Left renal cortex interstitium (tissue), 4 donors: Measurements from ENCODE around the gene CACNB3. TPM values are rescaled to one million over a fixed set of nuclear protein-coding genes. Genes with fewer than 3 reads are reported as not detected.
A peak's percentile ranks its signal among the peaks of the same experiment; 100 is the strongest.
"Not testable (repeated sequence)": the region's sequence is repeated elsewhere in the genome, so short reads cannot be mapped to it uniquely, and the experiment has no call there.

Experiments used
- DNase-seq, 4 donors: peaks; one replicate each; pipeline ENCODE4 v3.0.0-alpha.2; 2013; ENCODE audit warnings: low read depth in 4 of 4, low spot score in 2 of 4, missing footprints in 1 of 4
- polyA plus RNA-seq, 4 donors: library from polyadenylated mRNA; unstranded; fragments of 120-200 nt; gene quantifications; one replicate each; pipeline ENCODE4 v1.2.1, GENCODE V29; 2013; ENCODE audit not compliant: insufficient read length in 4 of 4

Gene CACNB3
- polyA plus RNA-seq, 4 donors, result 47.8 to 72.5 (median 58.4) TPM

DNA sequence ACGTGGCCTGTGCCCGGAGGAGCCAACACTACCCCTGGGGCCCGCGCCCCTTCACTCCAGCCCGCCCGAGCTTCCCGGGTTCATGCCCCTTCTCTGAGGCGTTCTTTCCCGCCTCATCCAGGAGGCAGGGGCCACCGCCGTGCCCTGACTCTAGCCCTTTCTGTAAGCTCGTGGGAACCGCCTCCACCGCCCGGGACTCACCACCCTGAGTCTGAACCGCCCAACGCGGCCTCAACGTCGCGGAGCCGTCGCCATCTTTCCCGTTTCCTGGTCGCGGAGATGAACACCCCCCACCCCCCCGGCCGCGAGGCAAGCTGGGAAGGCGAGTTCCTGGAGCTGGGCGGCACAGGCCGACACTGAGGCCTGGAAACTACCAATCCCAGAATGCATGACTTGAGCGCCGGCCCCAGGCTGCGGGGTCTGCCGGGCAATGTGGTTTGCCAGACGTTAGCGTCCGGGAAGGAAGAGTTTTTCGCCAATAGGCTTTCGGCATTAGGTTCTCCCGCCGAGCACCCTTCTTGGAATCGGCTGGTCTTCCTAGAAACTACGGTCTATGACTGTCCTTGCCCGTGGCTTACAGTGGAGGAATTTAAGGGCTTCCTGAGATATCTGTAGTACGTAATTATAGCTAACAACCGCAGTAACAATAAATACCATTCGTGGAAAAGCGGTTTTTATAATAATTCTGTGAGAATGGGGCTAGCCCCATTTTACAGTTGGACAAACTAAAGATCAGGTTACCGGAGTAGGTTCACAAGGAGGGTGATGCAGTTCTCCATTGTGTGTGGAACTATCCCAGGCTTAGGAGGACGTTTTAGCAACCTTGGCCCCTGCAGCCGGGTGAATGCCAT, 33.8 kb downstream of the CACNB3 start, which contains the start of gene DDX23:
Gene DDX23, minus strand, starts transcription at position 281 of the 851 bp plus-strand sequence. CDS start 6,381 bp downstream, outside the sequence.
- DNase-seq, result peak; percentile 75 to 93 (median 86)

DNA sequence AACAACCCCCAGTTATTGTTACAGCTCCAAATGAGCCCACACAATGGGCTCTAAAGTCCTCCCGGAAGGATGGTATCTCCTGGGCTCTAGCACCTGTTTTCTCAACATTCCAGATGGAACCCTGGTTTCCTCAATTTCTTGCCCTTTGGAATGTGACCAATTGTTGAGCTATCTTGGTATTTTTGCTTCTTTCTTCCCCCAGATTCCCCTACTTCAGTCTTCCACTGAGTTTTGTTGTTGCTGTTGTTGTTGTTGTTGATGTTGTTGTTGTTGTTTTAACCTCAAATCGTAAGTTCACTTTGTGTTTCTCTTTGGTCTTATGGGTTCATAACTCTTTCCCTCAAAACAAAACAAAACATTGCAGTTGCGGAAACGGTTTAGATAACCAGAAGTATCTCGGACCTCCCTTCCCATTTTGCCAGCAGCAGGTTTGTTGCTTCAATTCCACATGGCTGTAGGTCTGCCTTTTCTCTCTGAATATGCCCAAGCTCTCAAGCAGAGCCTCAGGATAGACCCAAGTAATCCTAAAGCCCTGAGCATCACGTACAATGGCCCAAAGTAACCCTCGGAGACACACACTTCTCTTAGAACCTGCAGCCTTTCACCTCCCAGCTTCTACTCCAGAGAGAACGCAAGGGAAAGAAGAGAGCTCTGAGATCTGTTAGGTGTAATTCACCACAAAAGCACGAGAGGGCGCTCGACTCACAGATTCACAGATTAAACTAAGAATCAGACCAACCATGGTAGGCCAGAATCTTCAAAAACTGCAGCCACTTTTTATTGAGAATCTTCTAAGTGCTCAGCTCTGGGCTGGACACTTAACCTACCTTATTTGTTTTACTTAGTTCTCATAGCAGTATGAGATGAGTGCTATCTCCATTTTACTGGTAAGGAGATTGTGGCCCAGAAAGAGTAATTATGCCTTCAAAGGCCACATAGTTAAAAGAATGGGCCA, 34.7 kb downstream of the CACNB3 start:
- DNase-seq, result peak; percentile 82 to 91 (median 84)

DNA sequence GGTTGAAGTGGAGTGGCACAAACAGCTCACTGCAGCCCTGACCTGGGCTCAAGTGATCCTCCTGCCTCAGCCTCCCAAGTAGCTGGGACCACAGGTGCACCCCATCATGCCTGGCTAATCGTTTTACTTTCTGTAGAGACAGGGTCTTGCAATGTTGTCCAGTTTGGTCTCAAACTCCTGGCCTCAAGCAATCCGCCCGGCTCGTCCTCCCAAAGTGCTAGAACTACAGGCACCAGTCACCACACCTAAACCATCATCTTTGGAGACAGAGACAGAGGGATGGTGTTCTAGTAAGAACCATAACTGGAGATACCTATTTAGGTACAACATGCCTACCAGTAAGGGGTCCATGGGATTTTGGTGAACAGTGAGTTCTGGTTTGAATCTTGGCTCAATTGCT, 36.2 kb downstream of the CACNB3 start:
- no peak for DNase-seq

DNA sequence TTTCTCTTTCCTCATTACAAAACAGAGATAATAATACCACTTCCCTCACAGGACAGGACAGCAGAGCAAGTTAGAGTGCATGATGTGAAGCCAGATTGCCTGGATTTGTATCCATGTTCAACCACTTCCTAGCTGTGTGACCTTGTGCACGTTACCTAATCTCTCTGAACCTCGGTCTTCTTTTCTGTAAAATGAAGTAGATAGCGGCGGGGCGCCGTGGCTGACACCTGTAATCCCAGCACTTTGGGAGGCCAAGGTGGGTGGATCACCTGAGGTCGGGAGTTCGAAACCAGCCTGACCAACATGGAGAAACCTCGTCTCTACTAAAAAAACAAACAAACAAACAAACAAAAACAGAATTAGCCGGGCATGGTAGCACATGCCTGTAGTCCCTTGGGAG, 36.6 kb downstream of the CACNB3 start:
- DNase-seq, result not testable (repeated sequence)

DNA sequence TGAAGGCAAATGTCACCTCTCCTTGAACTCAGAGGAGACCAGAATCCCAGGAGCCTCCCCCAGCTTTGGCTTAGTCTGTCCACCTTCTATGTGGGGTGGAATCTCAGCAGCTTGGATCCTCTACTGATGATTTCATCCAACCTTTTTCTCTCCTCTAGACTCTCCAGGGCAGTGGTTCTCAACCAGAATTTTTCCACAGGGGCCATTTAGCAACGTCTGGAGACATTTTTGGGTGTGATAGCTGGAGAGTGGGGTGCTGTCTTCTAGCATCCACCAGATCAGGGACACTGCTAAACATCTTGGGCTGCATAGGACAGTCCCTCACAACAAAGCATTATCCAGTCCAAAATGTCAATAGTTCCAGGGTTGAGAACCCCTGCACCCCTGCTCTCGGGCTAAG, 38.1 kb downstream of the CACNB3 start:
- DNase-seq, result no peak

DNA sequence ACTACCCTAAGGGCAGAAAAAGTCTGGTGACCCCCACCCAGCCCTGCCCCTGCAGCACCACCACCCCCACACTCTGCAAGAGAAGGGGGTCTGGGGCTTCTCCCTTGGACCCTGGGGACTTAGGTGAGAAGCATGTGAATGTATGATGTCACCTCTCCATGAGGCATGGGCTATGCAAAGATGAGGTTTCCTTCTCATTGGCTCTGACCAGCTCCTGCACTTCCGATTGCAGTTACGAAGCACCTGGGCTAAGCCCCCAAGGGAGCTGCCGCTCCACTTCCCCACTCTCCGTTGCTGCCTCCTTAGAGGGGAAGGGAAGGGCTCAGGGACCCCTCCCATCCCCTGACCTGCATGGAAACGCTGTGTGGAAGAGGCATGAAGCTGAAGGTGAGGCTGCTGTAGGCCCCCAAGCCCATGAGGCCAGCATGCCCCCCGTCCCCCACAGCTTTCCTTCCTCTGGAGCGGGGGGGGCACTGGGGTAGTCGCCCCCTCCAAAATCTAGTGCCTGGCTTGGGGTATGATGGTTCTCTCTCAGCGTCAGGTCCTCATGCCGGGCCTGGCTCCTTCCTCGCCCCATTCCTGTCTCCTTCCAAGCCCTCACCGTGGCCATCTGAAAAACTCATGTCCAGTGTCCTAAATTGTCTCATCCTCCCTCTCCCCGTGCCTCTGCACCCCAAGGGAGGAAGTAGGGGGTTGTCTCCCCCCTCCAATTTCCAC, 39.1 kb downstream of the CACNB3 start:
- DNase-seq, result no peak

DNA sequence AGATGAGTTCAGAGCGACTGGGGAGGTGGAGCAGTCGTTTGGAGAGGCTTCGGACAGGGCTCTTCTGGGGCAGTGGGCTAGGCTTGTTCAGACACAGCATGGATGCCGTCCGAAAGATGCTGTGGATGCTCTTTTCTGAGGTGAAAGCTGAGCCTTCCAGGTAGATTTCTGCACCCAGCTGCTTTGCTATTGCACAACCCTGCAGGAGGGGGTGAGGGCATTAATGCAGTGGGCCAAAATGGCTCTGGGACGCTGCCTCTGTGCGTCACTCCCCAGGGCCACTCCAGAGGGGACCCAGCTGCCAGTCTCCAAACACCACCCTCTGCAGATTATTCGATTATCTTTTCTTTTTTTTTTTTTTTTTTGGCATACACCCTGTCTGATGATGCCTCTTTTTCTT, 39.7 kb downstream of the CACNB3 start:
- no peak for DNase-seq

DNA sequence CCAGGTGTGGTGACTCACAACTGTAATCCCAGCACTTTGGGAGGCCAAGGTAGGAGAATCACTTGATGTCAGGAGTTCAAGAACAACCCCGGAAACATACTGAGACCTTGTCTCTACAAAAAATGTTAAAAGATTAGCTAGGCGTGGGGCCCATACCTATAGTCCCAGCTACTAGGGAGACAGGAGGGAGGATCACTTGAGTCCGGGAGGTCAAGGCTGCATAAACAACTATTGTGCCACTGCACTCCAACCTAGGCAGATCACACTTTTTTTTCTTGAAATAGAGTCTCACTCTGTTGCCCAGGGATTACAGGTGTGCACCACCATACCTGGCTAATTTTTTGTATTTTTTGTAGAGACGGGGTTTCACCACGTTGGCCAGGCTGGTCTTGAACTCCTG, 41.3 kb downstream of the CACNB3 start:
- no peak for DNase-seq

DNA sequence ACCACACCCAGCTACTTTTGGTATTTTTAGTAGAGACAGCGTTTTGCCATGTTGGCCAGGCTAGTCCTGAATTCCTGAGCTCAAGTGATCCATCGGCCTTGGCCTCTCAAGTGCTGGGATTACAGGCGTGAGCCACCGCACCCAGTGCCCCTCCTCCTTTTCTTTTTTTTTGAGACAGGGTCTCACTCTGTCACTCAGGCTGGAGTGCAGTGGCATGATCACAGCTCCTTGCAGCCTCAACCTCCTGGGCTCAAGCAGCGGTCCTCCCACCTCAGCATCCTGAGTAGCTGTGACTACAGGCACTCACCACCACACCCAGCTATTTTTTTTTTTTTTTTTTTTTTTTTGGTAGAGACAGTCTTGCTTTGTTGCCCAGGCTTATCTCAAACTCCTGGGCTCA, 41.9 kb downstream of the CACNB3 start:
- DNase-seq, result not testable (repeated sequence)

DNA sequence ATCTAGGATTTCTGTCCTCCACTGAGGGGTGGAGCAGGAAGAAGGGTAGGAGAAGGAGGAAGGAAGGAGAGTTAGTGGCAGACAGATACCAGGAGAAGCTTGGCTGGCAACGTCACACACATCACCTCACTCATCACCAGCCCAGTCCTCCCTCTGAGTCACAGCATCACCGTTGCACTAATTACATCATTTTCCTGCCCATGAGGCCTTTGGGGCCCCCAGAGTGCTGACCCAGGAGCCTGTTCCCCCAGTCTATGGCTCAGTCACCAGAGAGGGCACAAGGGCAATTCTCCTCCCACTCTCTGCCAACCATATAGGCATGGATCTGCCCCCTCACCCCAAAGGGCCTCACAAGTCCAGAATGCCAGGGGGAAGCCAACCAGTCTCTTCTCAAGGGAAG, 42.8 kb downstream of the CACNB3 start:
- DNase-seq, result no peak

DNA sequence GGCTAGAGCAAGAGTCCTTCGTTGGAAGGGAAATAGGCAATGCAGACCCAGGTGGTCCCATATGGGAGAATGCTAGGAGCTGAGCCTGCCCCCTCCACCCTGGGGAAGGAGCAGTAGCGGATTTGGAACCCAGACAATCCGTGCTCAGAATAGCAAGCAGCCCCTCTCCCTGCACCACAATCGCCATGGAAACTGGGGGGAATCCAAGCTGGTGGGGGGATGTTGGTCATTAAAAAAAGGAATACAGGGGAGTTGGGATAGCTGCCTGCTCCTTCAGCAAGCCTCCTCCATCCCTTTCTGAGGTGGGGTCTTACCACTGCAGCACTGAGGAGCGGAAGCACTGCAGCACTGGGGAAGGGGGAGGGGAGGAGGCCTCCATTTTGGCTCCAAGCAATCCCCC, 44.5 kb downstream of the CACNB3 start:
- no peak for DNase-seq

DNA sequence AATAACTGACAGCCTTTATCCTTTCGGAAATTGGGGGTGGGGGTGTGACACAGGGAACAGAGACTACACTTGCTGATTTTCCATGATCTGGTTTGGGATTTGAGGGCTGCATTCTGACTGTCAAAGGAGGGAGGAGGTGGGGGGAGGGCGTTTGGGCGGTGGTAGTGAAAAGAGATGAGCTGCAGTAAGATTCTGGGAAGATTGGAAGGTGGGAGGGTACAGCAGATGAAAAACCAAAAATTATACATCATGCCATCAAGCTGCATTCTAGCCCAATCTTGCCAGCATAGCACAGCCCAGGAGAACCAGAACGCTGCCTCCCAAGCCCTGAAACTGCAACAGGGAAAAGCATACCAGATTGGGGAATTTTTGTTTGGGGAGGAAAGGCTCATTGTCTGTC, 45.0 kb downstream of the CACNB3 start:
- DNase-seq, result no peak

DNA sequence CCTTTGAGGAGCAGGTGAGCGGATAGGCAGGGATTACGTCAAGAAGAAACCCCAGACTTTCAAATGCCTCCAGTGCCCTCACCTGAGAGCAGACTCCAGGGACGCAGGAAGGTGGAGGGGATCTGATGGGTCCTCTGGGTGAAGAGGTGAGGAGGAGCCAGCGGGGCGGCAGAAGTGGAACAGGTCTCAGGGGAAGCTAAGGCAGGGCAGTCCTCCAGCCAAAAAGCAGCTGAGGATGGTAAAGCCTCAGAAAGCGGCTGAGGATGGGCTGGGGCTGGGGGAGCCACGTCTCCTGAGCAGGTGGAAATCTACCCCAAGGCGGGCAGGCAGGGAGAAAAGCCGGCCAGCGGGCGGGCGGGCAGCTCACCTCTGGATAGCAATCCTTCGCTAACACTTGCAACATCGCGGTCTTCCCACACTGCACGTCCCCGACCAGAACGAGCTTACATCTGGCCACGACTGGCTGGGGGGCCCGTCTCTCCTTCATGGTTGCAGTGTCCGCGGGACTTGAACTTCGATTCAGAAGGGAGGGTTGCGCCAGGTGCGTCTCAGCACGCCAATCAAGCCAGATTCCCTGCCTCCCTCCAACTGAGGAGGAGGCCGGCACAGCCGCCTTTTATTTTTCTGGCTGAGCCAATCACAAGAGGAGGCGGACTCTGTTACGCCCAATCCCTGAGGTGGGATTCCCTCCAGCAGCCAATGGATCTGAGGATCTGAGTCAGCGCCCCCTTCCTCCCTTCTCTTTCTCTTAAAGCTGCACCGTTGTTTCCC, 47.2 kb downstream of the CACNB3 start, which contains the start of gene RND1:
Gene RND1, minus strand, starts transcription at position 590 of the 771 bp plus-strand sequence. Its CDS starts 103 bp downstream, at position 487.
- peak; percentile 79 to 90 (median 82) for DNase-seq

DNA sequence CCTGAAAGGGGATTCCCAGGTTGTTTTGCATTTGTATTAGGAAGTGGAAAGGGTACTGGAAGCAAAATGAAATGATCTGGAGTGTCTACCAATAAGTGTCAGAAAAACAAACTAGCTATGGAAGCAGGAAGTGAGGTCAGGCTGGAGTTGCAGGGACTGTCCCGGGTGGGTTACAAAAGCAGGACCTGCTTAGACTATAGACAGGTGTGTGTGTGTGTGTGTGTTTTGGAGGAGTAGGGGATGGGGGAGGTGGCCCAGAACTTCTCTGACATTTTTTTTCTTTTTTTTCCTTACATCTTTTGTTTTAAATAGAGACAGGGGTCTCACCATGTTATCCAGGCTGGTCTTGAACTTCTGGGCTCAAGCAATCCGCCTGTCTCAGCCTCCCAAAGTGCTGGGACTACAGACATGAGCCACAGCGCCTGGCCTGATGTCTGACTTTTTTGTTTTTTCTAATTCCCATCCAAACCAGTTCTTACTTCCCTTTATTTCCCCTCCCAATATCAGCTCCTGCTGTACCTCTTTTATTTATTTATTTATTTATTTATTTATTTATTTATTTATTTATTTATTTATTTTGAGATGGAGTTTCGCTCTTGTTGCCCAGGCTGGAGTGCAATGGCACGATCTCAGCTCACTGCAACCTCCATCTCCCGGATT, 47.9 kb downstream of the CACNB3 start:
- no peak for DNase-seq

DNA sequence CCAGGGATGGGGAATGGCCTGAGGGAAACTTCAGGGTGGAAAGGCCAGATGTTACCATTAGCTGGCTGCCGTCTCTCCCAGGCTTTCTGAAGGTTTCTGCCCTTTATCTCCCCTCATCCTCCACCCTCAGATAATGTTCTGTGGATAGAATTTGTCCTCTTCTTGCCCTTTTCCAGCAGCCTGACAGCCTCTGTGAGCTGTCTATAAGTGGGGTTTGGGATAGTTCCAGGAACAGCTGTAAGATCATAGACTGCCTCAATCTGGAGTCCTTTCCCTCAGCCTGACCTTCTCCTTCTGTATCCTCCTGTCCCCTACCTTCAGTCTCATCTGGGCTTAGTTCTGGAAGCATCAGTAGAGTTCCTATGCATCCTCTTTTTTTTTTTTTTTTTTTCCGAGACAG, 50.2 kb downstream of the CACNB3 start:
- DNase-seq, result no peak

DNA sequence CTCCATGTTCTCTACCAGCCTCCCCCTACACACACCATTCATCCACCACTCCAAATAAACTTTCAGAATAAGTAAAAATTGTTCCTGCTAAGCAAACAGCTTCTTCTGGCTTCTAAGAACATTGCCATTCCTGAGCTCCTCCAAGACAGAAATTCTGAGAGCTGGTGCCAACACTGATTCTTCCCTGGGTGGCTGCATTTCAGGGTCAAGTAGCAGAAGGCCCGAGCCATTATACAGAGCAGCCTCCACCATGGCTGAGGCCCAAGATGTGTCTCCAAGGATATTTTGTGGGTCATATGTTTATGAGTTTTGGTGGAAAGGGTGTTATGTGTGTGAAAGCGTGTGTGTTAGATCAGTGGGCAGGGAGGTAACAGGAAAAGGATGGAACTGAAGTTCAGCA, 50.9 kb downstream of the CACNB3 start:
- no peak for DNase-seq

DNA sequence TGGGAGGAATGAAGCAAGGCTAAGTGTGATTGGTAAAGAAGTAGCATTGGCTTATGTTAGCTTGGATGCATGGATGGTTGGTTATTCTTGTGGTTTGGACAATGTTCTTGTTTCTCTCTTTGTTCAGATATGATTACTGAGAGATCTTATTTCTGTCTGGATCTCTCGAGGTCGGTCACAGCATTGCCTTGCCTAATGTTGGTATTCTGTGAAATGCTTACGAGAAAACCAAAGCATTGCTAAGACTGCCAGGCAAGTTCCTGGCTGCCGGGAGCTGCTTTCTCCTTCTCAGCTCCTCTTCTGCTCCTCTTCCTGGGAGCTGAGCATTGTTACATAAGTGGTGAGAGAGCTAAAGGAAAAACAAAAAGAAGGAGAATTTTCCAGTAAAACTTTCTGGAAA, 54.8 kb downstream of the CACNB3 start:
- no peak for DNase-seq

DNA sequence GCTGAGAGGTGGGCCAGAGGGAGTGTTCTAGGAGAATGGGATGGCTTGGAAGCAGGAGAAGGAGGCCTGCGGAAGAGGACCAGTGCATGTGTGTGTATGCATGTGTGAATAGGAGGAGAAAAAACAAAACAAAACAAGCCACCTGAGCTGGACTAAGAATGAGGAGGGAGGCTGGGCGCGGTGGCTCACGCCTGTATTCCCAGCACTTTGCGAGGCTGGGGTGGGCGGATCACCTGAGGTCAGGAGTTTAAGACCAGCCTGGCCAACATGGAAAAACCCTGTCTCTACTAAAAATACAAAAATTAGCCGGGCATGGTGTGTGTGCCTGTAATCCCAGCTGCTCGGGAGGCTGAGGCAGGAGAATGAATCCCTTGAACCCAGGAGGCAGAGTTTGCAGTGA, 55.2 kb downstream of the CACNB3 start:
- not testable (repeated sequence) for DNase-seq

DNA sequence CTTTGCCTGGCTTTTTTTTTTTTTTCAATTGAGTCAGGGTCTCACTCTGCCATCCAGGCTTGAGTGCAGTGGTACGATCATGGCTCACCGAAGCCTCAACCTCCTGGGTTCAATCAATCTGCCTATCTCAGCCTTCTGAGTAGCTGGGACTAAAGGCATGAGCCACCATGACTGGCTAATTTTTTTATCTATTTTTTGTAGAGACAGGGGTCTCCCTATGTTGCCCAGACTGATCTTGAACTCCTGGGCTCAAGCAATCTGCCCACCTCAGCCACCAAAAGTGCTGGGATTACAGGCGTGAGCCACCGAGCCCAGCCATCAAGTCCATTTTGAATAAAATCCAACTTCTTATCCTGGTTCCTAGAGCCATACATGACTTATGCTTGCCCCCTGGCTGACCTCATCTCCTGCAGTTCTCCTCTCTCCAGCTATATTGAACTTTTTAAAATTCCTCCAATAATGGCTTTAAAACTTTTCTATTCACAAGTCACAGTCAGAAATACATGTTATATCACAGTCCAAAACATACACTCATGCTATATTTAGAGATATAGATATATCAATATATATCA, 57.7 kb downstream of the CACNB3 start:
- DNase-seq, result no peak
